PC-3 (cell line): ENCODE data around the gene MAPK12.
"Not testable (repeated sequence)": the region's sequence is repeated elsewhere in the genome, so short reads cannot be mapped to it uniquely, and the experiment has no call there.

ENCODE experiments used
- CTCF ChIP-seq: fragments of 300-600 bp; sonication (generic); conservative IDR thresholded peaks from 2 replicates; pipeline ENCODE4 v1.5.1; 2017; ENCODE audit warnings: antibody characterized with exemption, low read depth, mild to moderate bottlenecking, low read length
- EZH2phosphoT487 ChIP-seq: fragments of 300-600 bp; sonication (generic); IDR thresholded peaks from 2 replicates; pipeline ENCODE4 v1.6.1; 2018; ENCODE audit warnings: mild to moderate bottlenecking, antibody characterized with exemption, low read length, borderline replicate concordance

DNA sequence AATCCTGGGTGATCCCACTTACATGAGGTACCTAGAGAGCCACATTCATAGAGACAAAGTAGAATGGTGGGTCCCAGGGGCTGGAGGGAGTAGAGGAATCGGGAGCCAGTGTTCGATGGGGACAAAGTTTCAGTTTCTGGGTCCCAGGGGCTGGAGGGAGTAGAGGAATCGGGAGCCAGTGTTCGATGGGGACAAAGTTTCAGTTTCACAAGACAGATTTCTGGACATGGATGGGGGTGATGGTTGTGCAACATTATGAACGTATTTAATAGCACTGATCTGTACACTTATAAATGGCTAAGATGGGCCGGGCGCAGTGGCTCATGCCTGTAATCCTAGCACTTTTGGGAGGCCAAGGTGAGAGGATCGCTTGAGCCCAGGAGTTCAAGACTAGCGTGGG, 56.5 kb downstream of the MAPK12 start:
- TF ChIP-seq CTCF, EZH2phosphoT487: not testable (repeated sequence)
